CD4-positive, alpha-beta T cell treated with Interleukin-15 for 4 hours (primary cell): ENCODE data around the gene SLC9A1.
"Not testable (repeated sequence)": the region's sequence is repeated elsewhere in the genome, so short reads cannot be mapped to it uniquely, and the experiment has no call there.

Experiments
- DNase-seq: peaks from one replicate; pipeline ENCODE4 v3.0.0-alpha.2; 2020; ENCODE audit warnings: low spot score

SLC9A1 gene

GRCh38 chr1:27132624-27133023 is 22.3 kb downstream of the SLC9A1 start:
- DNase-seq = no peak

GRCh38 chr1:27132147-27132546 is 22.8 kb downstream of the SLC9A1 start:
- DNase-seq = no peak

GRCh38 chr1:27130798-27131197 is 24.1 kb downstream of the SLC9A1 start:
- no peak for DNase-seq

GRCh38 chr1:27129225-27129624 is 25.7 kb downstream of the SLC9A1 start:
- DNase-seq = no peak

- no peak for DNase-seq
Observed at GRCh38 chr1:27127419-27127818, 27.5 kb downstream of the SLC9A1 start.

GRCh38 chr1:27126391-27126790 is 28.5 kb downstream of the SLC9A1 start:
- DNase-seq = no peak

GRCh38 chr1:27125125-27125524 is 29.8 kb downstream of the SLC9A1 start:
- DNase-seq = not testable (repeated sequence)

GRCh38 chr1:27124405-27124804 is 30.5 kb downstream of the SLC9A1 start:
- no peak for DNase-seq

- no peak for DNase-seq
Observed at GRCh38 chr1:27122652-27123051, 32.3 kb downstream of the SLC9A1 start.

GRCh38 chr1:27120854-27121253 is 34.1 kb downstream of the SLC9A1 start:
- no peak for DNase-seq

- DNase-seq = no peak
Observed at GRCh38 chr1:27118440-27118689, 36.6 kb downstream of the SLC9A1 start.

GRCh38 chr1:27117733-27118439 is 37.0 kb downstream of the SLC9A1 start:
- no peak for DNase-seq

- no peak for DNase-seq
Observed at GRCh38 chr1:27116697-27117096, 38.2 kb downstream of the SLC9A1 start.

GRCh38 chr1:27116232-27116631 is 38.7 kb downstream of the SLC9A1 start:
- DNase-seq = no peak

GRCh38 chr1:27114546-27114945 is 40.4 kb downstream of the SLC9A1 start:
- DNase-seq = no peak

- no peak for DNase-seq
Observed at GRCh38 chr1:27113861-27114260, 41.1 kb downstream of the SLC9A1 start.

GRCh38 chr1:27111626-27112573 is 43.0 kb downstream of the SLC9A1 start:
- DNase-seq = peak; percentile 63

- no peak for DNase-seq
Observed at GRCh38 chr1:27109103-27109822, 45.7 kb downstream of the SLC9A1 start.

GRCh38 chr1:27108588-27108987 is 46.3 kb downstream of the SLC9A1 start:
- no peak for DNase-seq

GRCh38 chr1:27106561-27107323 is 48.2 kb downstream of the SLC9A1 start:
- DNase-seq = no peak

GRCh38 chr1:27105018-27105417 is 49.9 kb downstream of the SLC9A1 start:
- DNase-seq = no peak

- DNase-seq = no peak
Observed at GRCh38 chr1:27103498-27103897, 51.4 kb downstream of the SLC9A1 start.
